Measurements from ENCODE around the gene FLNC. TPM values are rescaled to one million over a fixed set of nuclear protein-coding genes. Genes with fewer than 3 reads are reported as not detected.

FLNC gene
- total RNA-seq, 5 donors from 2014 or later (not counting 1 experiment from before 2014, with no cell fraction given): 0.05 to 0.93 (median 0.38) TPM

DNA sequence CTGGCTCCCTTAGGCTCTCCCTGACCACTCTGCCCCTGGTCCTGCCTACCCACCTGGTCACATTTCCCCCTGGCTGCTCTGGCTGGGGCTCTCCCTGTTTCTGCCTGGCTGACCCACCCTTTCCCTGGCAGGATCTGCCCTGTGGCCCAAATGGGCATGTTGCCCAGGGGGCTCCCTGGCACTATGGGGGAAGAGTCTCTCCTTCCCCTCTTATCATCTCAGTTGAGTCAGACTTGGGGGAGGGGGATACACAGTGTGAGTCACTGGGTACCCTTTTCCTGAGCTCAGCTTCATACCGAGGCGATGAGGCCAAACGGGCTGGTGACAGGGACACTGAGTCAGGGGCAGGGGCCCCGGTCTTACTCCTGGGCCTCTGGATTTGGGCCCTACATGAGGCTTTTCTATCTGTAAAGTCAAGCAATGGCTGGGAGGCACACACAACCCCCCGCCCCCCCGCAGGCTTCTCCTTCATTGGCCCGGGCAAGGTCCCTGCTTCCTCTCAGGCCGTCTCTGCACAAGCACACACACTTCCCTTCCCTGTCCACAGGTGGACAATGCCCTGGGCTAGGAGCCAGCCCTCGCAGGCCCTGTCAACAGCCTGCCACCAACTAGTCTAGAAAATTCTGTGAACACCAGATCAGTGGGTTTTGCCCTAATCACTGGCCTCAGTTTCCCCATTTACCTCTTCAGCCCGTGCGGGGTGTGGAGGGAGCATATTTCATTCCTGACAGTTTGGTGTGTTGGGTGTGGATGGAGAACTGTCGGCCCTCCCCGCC, 627 bp upstream of the FLNC start:
- no peaks in the 10 kb centered on the region for H3K36me3 ChIP-seq (ENCODE audit: control insufficient read depth in 2 of 2, extremely low read depth in 1 of 2, insufficient read depth in 1 of 2, low read length in 1 of 2)
- H3K9me3 Mint-ChIP-seq: no peaks in the 10 kb centered on the region
- peaks cover 12 to 18% (median 15%) of the 10 kb centered on the region in 3 donors for H3K4me1 Mint-ChIP-seq
- peak overlapping the region; percentile 58 to 79 (median 62) for H3K4me3 Mint-ChIP-seq
- CTCF ChIA-PET: no interaction called here
- DNase-seq (no peak), ATAC-seq (replicated peaks in 1 of 4) (no peak)
- POLR2A ChIA-PET: no interaction called here
- no peaks in the 10 kb centered on the region for H3K36me3 Mint-ChIP-seq
- H3K4me3 ChIP-seq (ENCODE audit: control insufficient read depth in 1 of 2, extremely low read depth in 1 of 2, low read length in 1 of 2): peak overlapping the region in 1 of 2 donors; percentile 41
- H3K27ac ChIP-seq (ENCODE audit: low read length): no peak overlapping the region
- H3K9me3 ChIP-seq: no peaks in the 10 kb centered on the region
- WGBS (ENCODE audit: insufficient coverage): 59% methylated on average over 7 of the region's 13 CpGs
- H3K27ac Mint-ChIP-seq: no peak overlapping the region
- H3K27me3 ChIP-seq (replicated peaks in 1 of 2; ENCODE audit: control insufficient read depth in 2 of 2, extremely low read depth in 1 of 2, insufficient read depth in 2 of 2, low read length in 1 of 2): peaks cover 0 to 70% of the 10 kb centered on the region in 2 experiments
- H3K27me3 Mint-ChIP-seq: peaks cover 34 to 51% of the 10 kb centered on the region in 2 donors
- H3K4me1 ChIP-seq (ENCODE audit: control insufficient read depth in 1 of 2, extremely low read depth in 1 of 2, insufficient read depth in 2 of 2, low read length in 2 of 2): peaks cover 2 to 29% of the 10 kb centered on the region in 2 experiments

DNA sequence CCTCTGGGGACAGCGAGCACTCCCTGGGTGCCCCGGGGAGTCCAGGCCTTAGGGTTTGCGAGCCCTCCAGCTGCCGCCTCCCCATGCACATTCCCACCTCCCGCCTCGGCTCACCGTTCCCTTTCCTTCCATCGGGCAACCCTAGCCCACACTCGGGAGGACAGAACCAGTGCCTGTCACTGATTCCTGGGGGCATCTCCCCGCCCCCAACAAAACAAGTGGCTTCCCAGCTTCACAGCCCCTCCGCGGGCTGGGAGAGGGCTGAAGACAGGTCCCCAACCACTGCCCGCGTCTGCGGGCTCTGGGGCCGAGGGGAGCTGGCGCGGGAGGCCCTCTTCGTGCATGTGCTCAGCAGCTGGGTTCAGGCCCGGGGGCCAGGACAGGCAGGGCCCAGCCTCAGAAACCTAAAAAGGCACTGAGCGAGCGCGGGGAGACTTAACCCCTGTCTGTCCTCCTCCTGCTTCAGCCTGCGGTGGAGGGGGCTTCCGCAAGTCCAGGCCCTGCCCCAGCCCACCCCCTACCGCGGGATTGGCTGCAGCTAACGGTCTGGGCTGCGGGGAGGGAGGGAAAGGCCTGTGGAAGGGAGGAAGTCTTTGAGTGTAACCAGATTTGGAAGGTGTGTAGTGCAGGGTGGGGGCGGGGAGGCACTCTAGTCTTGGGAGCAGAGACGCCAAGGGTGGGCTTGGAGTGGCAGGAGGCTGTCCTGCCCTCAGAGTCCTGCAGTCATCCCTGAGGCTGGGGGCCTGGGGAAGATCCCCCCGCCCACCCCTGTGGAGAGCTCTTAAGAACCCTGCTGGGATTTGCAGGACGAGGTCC, 1.2 kb downstream of the FLNC start:
- Mint-ChIP-seq H3K27ac (no peak overlapping the region), H3K9me3 (no peaks in the 10 kb centered on the region), H3K27me3 (peaks cover 28 to 44% of the 10 kb centered on the region in 2 donors), H3K36me3 (no peaks in the 10 kb centered on the region), H3K4me1 (peaks cover 12 to 18% (median 15%) of the 10 kb centered on the region in 3 donors), H3K4me3 (peak overlapping the region; percentile 43 to 79 (median 56))
- Histone ChIP-seq H3K4me3 (ENCODE audit: control insufficient read depth in 1 of 2, extremely low read depth in 1 of 2, low read length in 1 of 2) (no peak overlapping the region), H3K4me1 (ENCODE audit: control insufficient read depth in 1 of 2, extremely low read depth in 1 of 2, insufficient read depth in 2 of 2, low read length in 2 of 2) (peaks cover 2 to 29% of the 10 kb centered on the region in 2 experiments), H3K27ac (ENCODE audit: low read length) (no peak overlapping the region), H3K9me3 (no peaks in the 10 kb centered on the region), H3K36me3 (ENCODE audit: control insufficient read depth in 2 of 2, extremely low read depth in 1 of 2, insufficient read depth in 1 of 2, low read length in 1 of 2) (no peaks in the 10 kb centered on the region), H3K27me3 (replicated peaks in 1 of 2; ENCODE audit: control insufficient read depth in 2 of 2, extremely low read depth in 1 of 2, insufficient read depth in 2 of 2, low read length in 1 of 2) (peaks cover 0 to 61% of the 10 kb centered on the region in 2 experiments)
- CTCF ChIA-PET: interaction anchor here in 1 of 2 donors (0.7 kb wide), 1 partner anchor 10 kb away, joined by 7 read pairs; no protein-coding TSS in a partner anchor
- POLR2A ChIA-PET: interaction anchor here in 1 of 2 donors (0.7 kb wide), 2 partner anchors 31 to 91 kb away, joined by 4 to 7 read pairs; partner anchors contain the start of gene ATP6V1F
- ATAC-seq (replicated peaks in 1 of 4) (peak in 2 of 4 experiments; percentile 27 to 42), DNase-seq (peak in 1 of 35 experiments; percentile 15)
- WGBS (ENCODE audit: insufficient coverage): 15% methylated on average over 23 of the region's 33 CpGs

DNA sequence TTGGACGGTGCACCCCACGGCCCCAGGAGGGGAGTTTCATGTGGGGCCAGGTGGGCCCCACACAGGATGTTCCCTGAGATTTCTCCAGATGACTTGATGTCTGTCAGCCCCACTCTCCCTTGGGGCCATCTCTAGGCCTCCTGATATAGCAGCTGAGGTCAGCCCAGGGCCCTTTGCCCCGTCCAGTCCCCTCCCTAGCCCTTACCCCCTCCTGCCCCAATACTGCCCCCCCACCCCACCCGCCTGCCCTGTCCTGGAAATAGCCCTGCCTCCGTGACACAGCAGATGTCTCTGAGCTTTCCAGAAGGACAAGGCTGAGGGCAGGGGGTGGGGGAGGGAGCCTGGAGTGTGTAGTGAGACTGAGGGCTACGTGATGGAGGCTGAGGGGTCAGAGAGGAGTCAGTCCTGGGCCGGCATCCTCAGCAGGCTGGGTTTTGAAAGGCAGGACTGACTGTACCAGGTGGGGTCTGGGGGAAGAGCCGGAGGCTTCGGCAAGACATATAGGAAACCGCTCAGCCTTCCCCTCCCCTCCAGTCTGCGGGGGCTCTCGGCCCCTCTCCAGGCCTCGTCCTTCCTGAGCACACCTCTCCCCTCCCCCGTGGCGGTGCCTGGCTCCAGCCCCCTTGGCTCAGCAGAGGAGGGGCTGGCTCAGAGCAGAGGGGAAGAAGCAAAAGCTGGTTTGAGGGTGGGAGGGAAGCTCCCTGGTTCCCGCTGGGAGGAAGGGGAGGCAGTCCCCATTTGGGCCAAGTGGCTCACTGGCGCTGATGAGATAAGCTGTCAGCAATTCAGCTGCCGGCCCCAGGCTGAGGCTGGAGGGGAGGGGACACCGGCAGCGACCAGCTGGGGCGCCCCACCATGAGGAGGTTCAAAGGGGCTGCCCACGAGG, 2.0 kb downstream of the FLNC start:
- peaks cover 2 to 29% of the 10 kb centered on the region in 2 experiments for H3K4me1 ChIP-seq (ENCODE audit: control insufficient read depth in 1 of 2, extremely low read depth in 1 of 2, insufficient read depth in 2 of 2, low read length in 2 of 2)
- WGBS (ENCODE audit: insufficient coverage): 14% methylated on average over 6 of the region's 22 CpGs
- Mint-ChIP-seq H3K27ac (no peak overlapping the region), H3K36me3 (no peaks in the 10 kb centered on the region), H3K9me3 (no peaks in the 10 kb centered on the region), H3K27me3 (peaks cover 21 to 35% of the 10 kb centered on the region in 2 donors), H3K4me3 (peak overlapping the region in 1 of 3 donors; percentile 79), H3K4me1 (peaks cover 12 to 18% (median 15%) of the 10 kb centered on the region in 3 donors)
- no peak for DNase-seq
- CTCF ChIA-PET: interaction anchor here in 1 of 2 donors (0.6 to 0.7 kb wide), 2 partner anchors 9 to 40 kb away, joined by 4 to 7 read pairs; no protein-coding TSS in a partner anchor
- POLR2A ChIA-PET: no interaction called here
- H3K27me3 ChIP-seq (replicated peaks in 1 of 2; ENCODE audit: control insufficient read depth in 2 of 2, extremely low read depth in 1 of 2, insufficient read depth in 2 of 2, low read length in 1 of 2): peaks cover 0 to 58% of the 10 kb centered on the region in 2 experiments
- H3K36me3 ChIP-seq (ENCODE audit: control insufficient read depth in 2 of 2, extremely low read depth in 1 of 2, insufficient read depth in 1 of 2, low read length in 1 of 2): no peaks in the 10 kb centered on the region
- H3K4me3 ChIP-seq (ENCODE audit: control insufficient read depth in 1 of 2, extremely low read depth in 1 of 2, low read length in 1 of 2): no peak overlapping the region
- no peaks in the 10 kb centered on the region for H3K9me3 ChIP-seq
- no peak overlapping the region for H3K27ac ChIP-seq (ENCODE audit: low read length)
- ATAC-seq (replicated peaks in 1 of 4): no peak

DNA sequence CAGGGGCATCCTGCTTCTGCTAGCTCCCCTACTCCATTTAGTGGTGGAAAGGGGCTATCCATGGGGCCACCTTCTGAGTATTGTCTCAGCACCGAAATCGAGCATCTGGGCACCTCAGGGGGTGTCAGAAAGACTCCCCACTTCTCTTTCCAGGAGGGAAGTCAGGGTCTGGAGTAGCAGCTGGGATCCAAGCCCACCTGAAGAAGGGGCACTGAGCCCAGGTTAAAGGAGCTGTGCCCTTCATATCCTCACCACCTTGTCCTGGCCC, 2.6 kb downstream of the FLNC start:
- CTCF ChIA-PET: interaction anchor here in 1 of 2 donors (0.6 kb wide), 1 partner anchor 382 kb away, joined by 5 read pairs; no protein-coding TSS in a partner anchor
- DNase-seq: no peak
- Histone ChIP-seq H3K4me1 (ENCODE audit: control insufficient read depth in 1 of 2, extremely low read depth in 1 of 2, insufficient read depth in 2 of 2, low read length in 2 of 2) (peaks cover 2 to 29% of the 10 kb centered on the region in 2 experiments), H3K27me3 (replicated peaks in 1 of 2; ENCODE audit: control insufficient read depth in 2 of 2, extremely low read depth in 1 of 2, insufficient read depth in 2 of 2, low read length in 1 of 2) (peaks cover 0 to 53% of the 10 kb centered on the region in 2 experiments), H3K4me3 (ENCODE audit: control insufficient read depth in 1 of 2, extremely low read depth in 1 of 2, low read length in 1 of 2) (no peak overlapping the region), H3K27ac (ENCODE audit: low read length) (no peak overlapping the region), H3K9me3 (no peaks in the 10 kb centered on the region), H3K36me3 (ENCODE audit: control insufficient read depth in 2 of 2, extremely low read depth in 1 of 2, insufficient read depth in 1 of 2, low read length in 1 of 2) (no peaks in the 10 kb centered on the region)
- H3K9me3 Mint-ChIP-seq: no peaks in the 10 kb centered on the region
- no peak for ATAC-seq (replicated peaks in 1 of 4)
- peaks cover 21 to 32% of the 10 kb centered on the region in 2 donors for H3K27me3 Mint-ChIP-seq
- no peak overlapping the region for H3K4me3 Mint-ChIP-seq
- H3K27ac Mint-ChIP-seq: no peak overlapping the region
- POLR2A ChIA-PET: no interaction called here
- H3K36me3 Mint-ChIP-seq: no peaks in the 10 kb centered on the region
- H3K4me1 Mint-ChIP-seq: peaks cover 12 to 18% (median 15%) of the 10 kb centered on the region in 3 donors
- 35% methylated on average over 2 of the region's 2 CpGs for WGBS (ENCODE audit: insufficient coverage)

DNA sequence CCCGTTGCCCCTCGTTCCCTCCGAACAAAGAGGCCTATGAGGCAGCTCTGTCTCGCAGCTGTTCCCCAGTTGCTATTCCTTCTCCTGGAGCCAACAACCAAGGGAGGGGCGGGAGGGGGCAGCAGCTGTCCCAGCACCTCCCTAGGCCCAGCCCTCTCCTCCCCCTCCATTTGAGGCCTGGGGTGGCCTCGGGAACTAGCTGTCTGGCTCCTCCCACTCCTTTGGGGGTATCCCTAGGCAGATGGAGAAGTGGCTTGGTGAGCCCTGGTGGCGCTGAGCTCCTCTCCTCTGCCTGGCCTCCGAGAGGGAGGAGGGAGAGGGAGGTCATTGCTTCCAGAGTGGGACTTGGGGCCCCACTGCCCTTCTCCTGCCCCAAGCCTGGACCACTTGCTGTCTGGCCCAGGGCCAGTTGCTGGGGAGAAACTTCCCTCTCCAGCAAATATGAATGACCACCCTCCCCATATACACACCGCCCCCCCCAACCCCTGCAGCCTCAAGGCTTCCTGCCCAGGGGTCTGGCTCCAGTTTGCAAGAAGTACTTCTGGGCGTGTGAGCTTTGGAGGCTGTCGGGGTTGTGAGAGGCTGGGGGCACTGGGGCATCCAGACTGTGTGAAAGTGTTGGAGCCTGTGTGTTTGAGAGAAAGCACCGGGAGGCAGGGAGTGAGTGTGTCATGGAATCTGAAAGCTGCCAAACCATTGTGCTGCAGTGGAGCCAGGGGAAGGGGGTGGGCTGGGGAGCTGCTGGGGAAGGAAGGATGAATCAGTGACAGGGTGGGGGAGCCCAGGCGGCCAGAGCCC, 3.1 kb downstream of the FLNC start:
- peaks cover 2 to 29% of the 10 kb centered on the region in 2 experiments for H3K4me1 ChIP-seq (ENCODE audit: control insufficient read depth in 1 of 2, extremely low read depth in 1 of 2, insufficient read depth in 2 of 2, low read length in 2 of 2)
- ChIA-PET CTCF (interaction anchor here (0.6 kb wide), 2 partner anchors 381 to 451 kb away, joined by 3 to 5 read pairs; no protein-coding TSS in a partner anchor), POLR2A (interaction anchor here (0.6 kb wide), 2 partner anchors 46 to 48 kb away, joined by 3 to 8 read pairs; no protein-coding TSS in a partner anchor)
- 63% methylated on average over 9 of the region's 13 CpGs for WGBS (ENCODE audit: insufficient coverage)
- Mint-ChIP-seq H3K9me3 (no peaks in the 10 kb centered on the region), H3K36me3 (no peaks in the 10 kb centered on the region), H3K4me1 (peaks cover 12 to 18% (median 15%) of the 10 kb centered on the region in 3 donors), H3K4me3 (no peak overlapping the region), H3K27me3 (peaks cover 16 to 27% of the 10 kb centered on the region in 2 donors), H3K27ac (no peak overlapping the region)
- no peaks in the 10 kb centered on the region for H3K9me3 ChIP-seq
- ATAC-seq (replicated peaks in 1 of 4) (no peak), DNase-seq (no peak)
- H3K36me3 ChIP-seq (ENCODE audit: control insufficient read depth in 2 of 2, extremely low read depth in 1 of 2, insufficient read depth in 1 of 2, low read length in 1 of 2): no peaks in the 10 kb centered on the region
- H3K27ac ChIP-seq (ENCODE audit: low read length): no peak overlapping the region
- no peak overlapping the region for H3K4me3 ChIP-seq (ENCODE audit: control insufficient read depth in 1 of 2, extremely low read depth in 1 of 2, low read length in 1 of 2)
- H3K27me3 ChIP-seq (replicated peaks in 1 of 2; ENCODE audit: control insufficient read depth in 2 of 2, extremely low read depth in 1 of 2, insufficient read depth in 2 of 2, low read length in 1 of 2): peaks cover 0 to 47% of the 10 kb centered on the region in 2 experiments

Data from T-cell (primary cell).